GM20000 (cell line): ENCODE measurements around the gene MECP2.

Experiments
- DNase-seq: peaks from one replicate; pipeline ENCODE4 v3.0.0; 2012; ENCODE audit warnings: low spot score
- CTCF ChIP-seq: IDR thresholded peaks from 2 replicates; pipeline ENCODE4 v1.5.1; 2012; ENCODE audit warnings: mild to moderate bottlenecking, control low read depth; ENCODE audit errors: extremely low read depth, missing control alignments

Gene MECP2

GRCh38 chrX:154020536-154021115, 76.9 kb downstream of the MECP2 start:
- no peak for TF ChIP-seq CTCF
- no peak for DNase-seq

GRCh38 chrX:154019633-154020528, 77.6 kb downstream of the MECP2 start, which contains the start of gene IRAK1:
Gene IRAK1 (minus strand): TSS chrX:154019902. CDS start chrX:154019812, 90 bp downstream.
- TF ChIP-seq CTCF = no peak
- DNase-seq = peak; percentile 90

GRCh38 chrX:154019061-154019621, 78.4 kb downstream of the MECP2 start:
- DNase-seq = peak; percentile 22
- TF ChIP-seq CTCF = no peak

- TF ChIP-seq CTCF = no peak
- no peak for DNase-seq
Observed at GRCh38 chrX:154018518-154019060, 78.9 kb downstream of the MECP2 start.

- no peak for TF ChIP-seq CTCF
- DNase-seq = no peak
Observed at GRCh38 chrX:154017766-154018517, 79.6 kb downstream of the MECP2 start.

- no peak for TF ChIP-seq CTCF
- DNase-seq = no peak
Observed at GRCh38 chrX:154016366-154017076, 81.0 kb downstream of the MECP2 start.
